Mesothelial cell of epicardium (in vitro differentiated cells): Measurements from ENCODE around the gene RALY. TPM values are rescaled to one million over a fixed set of nuclear protein-coding genes. Genes with fewer than 3 reads are reported as not detected.
"Not testable (repeated sequence)": the region's sequence is repeated elsewhere in the genome, so short reads cannot be mapped to it uniquely, and the experiment has no call there.

Experiments used
- DNase-seq, 2 experiments: peaks; one replicate each; pipeline ENCODE4 v3.0.0; 2021; ENCODE audit warnings: low spot score in 2 of 2; ENCODE audit not compliant: unreplicated experiment in 2 of 2
- H3K27ac Mint-ChIP-seq: 2 replicates; pipeline ENCODE4 v1.8.0; 2021; ENCODE audit warnings: mixed read lengths
- H3K27me3 Mint-ChIP-seq: 2 replicates; pipeline ENCODE4 v1.8.0; 2021; ENCODE audit warnings: low read depth, mixed read lengths
- H3K36me3 Mint-ChIP-seq: 2 replicates; pipeline ENCODE4 v1.8.0; 2021; ENCODE audit warnings: mixed read lengths
- H3K4me1 Mint-ChIP-seq: 2 replicates; pipeline ENCODE4 v1.8.0; 2021; ENCODE audit warnings: mixed read lengths
- H3K4me3 Mint-ChIP-seq: 2 replicates; pipeline ENCODE4 v1.8.0; 2021; ENCODE audit warnings: mild to moderate bottlenecking, moderate library complexity, mixed read lengths
- H3K9me3 Mint-ChIP-seq: 2 replicates; pipeline ENCODE4 v1.8.0; 2021; ENCODE audit warnings: mixed read lengths
- CTCF ChIP-seq: fragments of 200-600 bp; sonication (generic); IDR thresholded peaks from one replicate; pipeline ENCODE4 v1.5.0; 2021; ENCODE audit warnings: antibody characterized with exemption; ENCODE audit not compliant: unreplicated experiment
- total RNA-seq: library from RNA; stranded (reverse); gene quantifications from 3 replicates; pipeline ENCODE4 v1.2.1, GENCODE V29; 2021

The RALY gene
- total RNA-seq, 1 donor from 2014 or later = 139 TPM

- no peak for DNase-seq
- Mint-ChIP-seq H3K9me3 (peaks cover 9% of the 10 kb centered on the region), H3K36me3 (peaks cover 3% of the 10 kb centered on the region), H3K27me3 (no peaks in the 10 kb centered on the region), H3K27ac (peak overlapping the region; percentile 62), H3K4me1 (peaks cover 23% of the 10 kb centered on the region), H3K4me3 (no peak overlapping the region)
- no peak for TF ChIP-seq CTCF
These were observed 130.9 kb downstream of the RALY start for GRCh38 chr20:34124469-34125249.

GRCh38 chr20:34127792-34128191 lies 134.1 kb downstream of the RALY start:
- peak overlapping the region; percentile 8 for H3K27ac Mint-ChIP-seq
- peaks cover 9% of the 10 kb centered on the region for H3K9me3 Mint-ChIP-seq
- no peak overlapping the region for H3K4me3 Mint-ChIP-seq
- peaks cover 3% of the 10 kb centered on the region for H3K36me3 Mint-ChIP-seq
- no peak for DNase-seq
- TF ChIP-seq CTCF = no peak
- H3K4me1 Mint-ChIP-seq = peaks cover 23% of the 10 kb centered on the region
- no peaks in the 10 kb centered on the region for H3K27me3 Mint-ChIP-seq

- peaks cover 17% of the 10 kb centered on the region for H3K4me1 Mint-ChIP-seq
- no peaks in the 10 kb centered on the region for H3K27me3 Mint-ChIP-seq
- H3K36me3 Mint-ChIP-seq = peaks cover 3% of the 10 kb centered on the region
- H3K27ac Mint-ChIP-seq = no peak overlapping the region
- TF ChIP-seq CTCF = peak; percentile 96
- peak in 1 of 2 experiments; percentile 63 for DNase-seq
- H3K4me3 Mint-ChIP-seq = peak overlapping the region; percentile 54
- peaks cover 9% of the 10 kb centered on the region for H3K9me3 Mint-ChIP-seq
These were observed 135.9 kb downstream of the RALY start for GRCh38 chr20:34129518-34130162.

- Mint-ChIP-seq H3K27ac (no peak overlapping the region), H3K27me3 (no peaks in the 10 kb centered on the region), H3K4me3 (no peak overlapping the region), H3K9me3 (peaks cover 7% of the 10 kb centered on the region), H3K4me1 (peaks cover 13% of the 10 kb centered on the region), H3K36me3 (peaks cover 3% of the 10 kb centered on the region)
- DNase-seq = no peak
- no peak for TF ChIP-seq CTCF
These were observed 137.8 kb downstream of the RALY start for GRCh38 chr20:34131491-34131890.

DNA sequence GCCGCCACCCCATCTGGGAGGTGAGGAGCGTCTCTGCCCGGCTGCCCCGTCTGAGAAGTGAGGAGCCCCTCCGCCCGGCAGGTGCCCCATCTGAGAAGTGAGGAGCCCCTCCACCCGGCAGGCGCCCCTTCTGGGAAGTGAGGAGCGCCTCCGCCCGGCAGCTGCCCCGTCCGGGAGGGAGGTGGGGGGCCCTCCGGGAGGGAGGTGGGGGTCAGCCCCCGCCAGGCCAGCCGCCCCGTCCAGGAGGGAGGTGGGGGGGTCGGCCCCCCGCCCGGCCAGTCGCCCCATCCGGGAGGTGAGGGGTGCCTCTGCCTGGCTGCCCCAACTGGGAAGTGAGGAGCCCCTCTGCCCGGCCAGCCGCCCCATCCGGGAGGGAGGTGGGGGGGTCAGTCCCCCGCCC lies 138.8 kb downstream of the RALY start:
- H3K4me3 Mint-ChIP-seq, H3K36me3 Mint-ChIP-seq, DNase-seq, H3K27me3 Mint-ChIP-seq, H3K27ac Mint-ChIP-seq, H3K9me3 Mint-ChIP-seq: not testable (repeated sequence)
- peaks cover 13% of the 10 kb centered on the region for H3K4me1 Mint-ChIP-seq

GRCh38 chr20:34132943-34133342 lies 139.2 kb downstream of the RALY start:
- not testable (repeated sequence) for H3K27me3 Mint-ChIP-seq, DNase-seq, H3K4me3 Mint-ChIP-seq, H3K36me3 Mint-ChIP-seq, H3K9me3 Mint-ChIP-seq, H3K27ac Mint-ChIP-seq
- H3K4me1 Mint-ChIP-seq = peaks cover 12% of the 10 kb centered on the region

- not testable (repeated sequence) for H3K27me3 Mint-ChIP-seq, H3K4me3 Mint-ChIP-seq, H3K27ac Mint-ChIP-seq, H3K4me1 Mint-ChIP-seq, H3K36me3 Mint-ChIP-seq, DNase-seq, H3K9me3 Mint-ChIP-seq
These were observed 139.7 kb downstream of the RALY start for GRCh38 chr20:34133365-34133860.
